ENCODE data around the gene PTPRK. TPM values are rescaled to one million over a fixed set of nuclear protein-coding genes. Genes with fewer than 3 reads are reported as not detected.

The PTPRK gene
- total RNA-seq, 2 donors from 2014 or later, result 33.7 to 36.0 TPM

GRCh38 chr6:128161263-128161662, 359.1 kb downstream of the PTPRK start:
- Histone ChIP-seq H3K27ac (no peak overlapping the region), H3K27me3 (replicated peaks; ENCODE audit: insufficient read depth) (no peaks in the 10 kb centered on the region), H3K9me3 (no peaks in the 10 kb centered on the region), H3K36me3 (no peaks in the 10 kb centered on the region), H3K4me1 (ENCODE audit: control insufficient read depth in 1 of 2, low read depth in 2 of 2) (no peaks in the 10 kb centered on the region), H3K4me3 (no peak overlapping the region)
- ATAC-seq (ENCODE audit: insufficient number of reproducible peaks, low FRiP score, low read depth) (no peak), DNase-seq (ENCODE audit: low spot score) (no peak)
- no peak for TF ChIP-seq CTCF (IDR thresholded peaks at IDR 0.05)

- DNase-seq (ENCODE audit: low spot score) (no peak), ATAC-seq (ENCODE audit: insufficient number of reproducible peaks, low FRiP score, low read depth) (no peak)
- Histone ChIP-seq H3K4me1 (ENCODE audit: control insufficient read depth in 1 of 2, low read depth in 2 of 2) (no peaks in the 10 kb centered on the region), H3K9me3 (no peaks in the 10 kb centered on the region), H3K4me3 (no peak overlapping the region), H3K36me3 (no peaks in the 10 kb centered on the region), H3K27ac (no peak overlapping the region), H3K27me3 (replicated peaks; ENCODE audit: insufficient read depth) (no peaks in the 10 kb centered on the region)
- no peak for TF ChIP-seq CTCF (IDR thresholded peaks at IDR 0.05)
Measured at GRCh38 chr6:128158496-128158895, 361.9 kb downstream of the PTPRK start.

GRCh38 chr6:128156321-128157111, 363.9 kb downstream of the PTPRK start:
- no peaks in the 10 kb centered on the region for H3K9me3 ChIP-seq
- no peak overlapping the region for H3K4me3 ChIP-seq
- ATAC-seq (ENCODE audit: insufficient number of reproducible peaks, low FRiP score, low read depth) (no peak), DNase-seq (ENCODE audit: low spot score) (no peak)
- H3K27me3 ChIP-seq (replicated peaks; ENCODE audit: insufficient read depth), result no peaks in the 10 kb centered on the region
- H3K36me3 ChIP-seq, result no peaks in the 10 kb centered on the region
- H3K27ac ChIP-seq, result no peak overlapping the region
- no peaks in the 10 kb centered on the region for H3K4me1 ChIP-seq (ENCODE audit: control insufficient read depth in 1 of 2, low read depth in 2 of 2)
- no peak for TF ChIP-seq CTCF (IDR thresholded peaks at IDR 0.05)

- Histone ChIP-seq H3K27me3 (replicated peaks; ENCODE audit: insufficient read depth) (no peaks in the 10 kb centered on the region), H3K27ac (no peak overlapping the region), H3K4me3 (no peak overlapping the region), H3K9me3 (no peaks in the 10 kb centered on the region), H3K4me1 (ENCODE audit: control insufficient read depth in 1 of 2, low read depth in 2 of 2) (no peaks in the 10 kb centered on the region), H3K36me3 (no peaks in the 10 kb centered on the region)
- DNase-seq (ENCODE audit: low spot score), result no peak
- no peak for TF ChIP-seq CTCF (IDR thresholded peaks at IDR 0.05)
- ATAC-seq (ENCODE audit: insufficient number of reproducible peaks, low FRiP score, low read depth), result no peak
Measured at GRCh38 chr6:128155826-128156225, 364.6 kb downstream of the PTPRK start.

GRCh38 chr6:128152551-128152950, 367.8 kb downstream of the PTPRK start:
- H3K27ac ChIP-seq, result no peak overlapping the region
- H3K9me3 ChIP-seq, result no peaks in the 10 kb centered on the region
- no peaks in the 10 kb centered on the region for H3K4me1 ChIP-seq (ENCODE audit: control insufficient read depth in 1 of 2, low read depth in 2 of 2)
- TF ChIP-seq CTCF (IDR thresholded peaks at IDR 0.05), result no peak
- no peaks in the 10 kb centered on the region for H3K27me3 ChIP-seq (replicated peaks; ENCODE audit: insufficient read depth)
- no peak overlapping the region for H3K4me3 ChIP-seq
- DNase-seq (ENCODE audit: low spot score), result no peak
- H3K36me3 ChIP-seq, result no peaks in the 10 kb centered on the region
- no peak for ATAC-seq (ENCODE audit: insufficient number of reproducible peaks, low FRiP score, low read depth)

Measured in thoracic aorta (tissue), 2 donors.